DMS53 (cell line): ENCODE results near the gene ADH5.
A peak's percentile ranks its signal among the peaks of the same experiment; 100 is the strongest.
"Not testable (repeated sequence)": the region's sequence is repeated elsewhere in the genome, so short reads cannot be mapped to it uniquely, and the experiment has no call there.

Experiments
- DNase-seq: peaks from one replicate; lab custom pipeline; 2025; lab: John Stamatoyannopoulos, UW

ADH5 gene

DNA sequence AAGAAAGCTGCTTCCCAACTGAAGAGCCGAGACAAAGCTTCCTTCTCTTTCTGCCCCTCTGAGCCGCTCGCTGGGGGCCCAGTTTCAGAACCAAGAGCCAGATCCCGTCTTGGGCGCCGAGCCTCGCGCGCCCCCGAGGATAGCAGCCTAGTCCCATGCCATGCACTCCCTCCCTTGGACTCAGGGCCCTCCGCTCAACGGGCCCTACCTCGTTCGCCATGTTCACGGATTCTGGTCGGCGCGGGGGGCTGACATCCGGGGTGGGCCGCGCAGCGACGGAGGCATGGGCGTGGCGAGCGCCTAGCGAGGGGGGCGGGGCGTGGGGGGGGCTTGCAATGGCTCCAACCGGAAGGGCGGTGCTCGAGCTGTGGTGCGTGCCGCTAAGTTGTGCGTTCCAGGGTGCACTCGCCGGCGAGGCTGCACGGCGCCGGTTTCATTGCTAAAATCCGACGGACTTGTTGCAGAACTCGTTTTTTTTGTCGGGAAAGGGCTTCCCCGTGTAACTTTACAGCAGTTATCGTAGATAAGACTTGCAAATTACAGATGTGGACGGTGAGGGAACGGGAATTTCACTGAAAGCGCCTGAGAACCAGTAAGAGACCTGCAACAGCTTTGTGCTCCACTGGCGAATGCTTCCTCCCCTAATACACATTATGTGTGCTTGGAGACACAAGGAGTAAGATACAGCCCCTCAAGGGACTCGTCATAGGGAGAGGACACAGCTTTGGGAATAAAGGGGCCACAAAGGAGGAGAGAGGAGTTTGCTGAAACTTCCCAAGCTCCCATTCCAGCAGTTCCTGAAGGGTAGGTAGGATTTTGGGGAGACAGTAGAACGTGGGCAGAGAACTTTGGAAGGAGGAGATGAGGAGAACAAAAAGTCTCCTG lies at the start of gene ADH5:
TSS of gene ADH5 (minus strand) at position 308 of the 885 bp plus-strand sequence. CDS start at position 220, 88 bp downstream.
- peak; percentile 86 for DNase-seq

- DNase-seq = no peak
Observed at GRCh38 chr4:99136329-99136728, 47.7 kb upstream of the ADH5 start.

DNA sequence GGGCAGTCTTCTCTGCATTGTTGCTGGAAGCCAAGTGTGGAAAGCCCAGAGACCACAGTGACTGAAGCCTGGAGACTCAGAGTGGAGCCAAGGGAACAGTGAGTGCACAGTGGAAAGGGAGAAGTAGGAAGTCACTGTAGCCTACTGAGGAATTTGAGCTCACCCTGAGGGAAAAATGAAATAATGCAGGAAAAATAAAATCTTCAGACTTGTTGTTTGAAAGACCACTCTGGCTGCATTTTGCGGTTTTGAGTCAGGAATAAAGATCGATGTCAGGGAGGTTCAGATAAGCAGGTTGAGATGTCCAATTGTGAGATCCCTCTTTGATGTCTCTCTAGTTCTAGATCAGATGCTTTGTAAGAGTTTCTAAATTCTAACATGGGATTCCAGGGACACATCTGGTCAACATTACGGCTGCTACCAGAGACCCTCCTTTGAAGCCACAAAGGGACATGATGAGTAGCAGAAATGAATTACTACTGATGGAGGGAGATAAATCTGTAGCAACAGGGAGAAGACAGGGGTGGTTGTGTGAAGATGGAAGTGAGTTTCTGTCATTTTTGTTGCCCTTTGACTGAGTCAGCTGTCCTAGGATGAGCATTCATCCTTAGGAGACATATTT lies 47.1 kb upstream of the ADH5 start:
- DNase-seq = no peak

GRCh38 chr4:99134586-99134985 lies 46.0 kb upstream of the ADH5 start:
- DNase-seq = no peak

- no peak for DNase-seq
Observed at GRCh38 chr4:99131378-99131777, 42.8 kb upstream of the ADH5 start.

- DNase-seq = no peak
Observed at GRCh38 chr4:99126376-99126775, 37.8 kb upstream of the ADH5 start.

GRCh38 chr4:99121008-99121407 lies 32.4 kb upstream of the ADH5 start:
- no peak for DNase-seq

DNA sequence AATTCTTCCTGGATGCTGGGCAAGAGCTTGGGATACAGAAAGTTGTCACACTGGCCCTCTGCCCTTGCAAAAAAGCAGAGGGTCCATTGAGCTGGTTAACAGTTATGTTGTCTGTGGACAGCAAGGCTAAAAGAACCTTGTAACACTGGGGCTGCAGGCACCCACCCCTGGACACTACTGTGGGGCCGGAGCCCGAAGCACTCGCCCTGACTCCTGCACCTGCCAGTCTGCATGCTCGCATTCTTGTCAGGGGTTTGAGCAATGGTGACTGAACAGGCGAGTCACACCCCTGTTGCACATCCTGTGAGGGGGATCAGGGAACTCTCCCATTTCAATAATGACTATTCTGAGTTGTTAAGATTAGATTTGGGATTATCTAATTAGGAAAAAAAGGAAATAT lies 31.9 kb upstream of the ADH5 start:
- DNase-seq = no peak

DNA sequence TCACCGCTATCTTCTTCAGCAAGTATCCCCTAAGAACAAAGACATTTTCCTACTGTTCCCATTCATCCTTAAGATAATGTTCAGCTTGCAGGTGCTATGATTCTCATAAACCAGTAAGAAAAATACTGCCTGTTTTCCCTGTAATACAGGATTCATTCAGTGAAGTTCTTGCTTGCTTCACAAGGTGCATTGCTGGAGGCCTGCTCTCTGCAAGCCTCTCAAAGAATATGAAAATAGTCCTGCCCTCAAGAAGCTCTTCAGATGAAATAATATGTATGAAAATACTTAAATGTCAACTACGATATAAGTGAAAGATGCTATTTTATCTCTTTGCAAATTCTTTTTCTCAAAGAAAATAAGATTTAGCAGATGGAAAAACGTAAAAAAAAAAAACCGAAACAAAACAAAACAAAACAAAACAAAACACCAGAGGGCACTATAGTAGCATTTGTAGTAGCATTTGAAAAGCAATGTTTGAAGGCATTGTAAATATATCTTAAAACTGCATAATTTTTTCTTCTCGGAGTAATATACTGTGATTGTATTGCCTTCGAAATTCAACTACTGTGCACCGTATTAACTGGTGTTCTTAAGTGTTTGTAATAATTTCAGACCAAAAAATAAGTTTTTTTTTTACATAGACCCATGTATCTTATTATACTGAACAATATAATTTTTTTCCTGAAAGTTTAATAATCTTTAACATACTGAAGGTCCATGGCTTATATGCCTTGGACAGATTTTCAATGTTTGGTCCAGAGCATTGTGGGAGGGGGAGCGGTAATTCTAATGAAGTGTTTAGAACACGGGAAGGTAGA lies 29.5 kb upstream of the ADH5 start:
- DNase-seq = peak; percentile 48

- not testable (repeated sequence) for DNase-seq
Observed at GRCh38 chr4:99117122-99117841, 28.7 kb upstream of the ADH5 start.

- DNase-seq = not testable (repeated sequence)
Observed at GRCh38 chr4:99109286-99109685, 20.7 kb upstream of the ADH5 start.

DNA sequence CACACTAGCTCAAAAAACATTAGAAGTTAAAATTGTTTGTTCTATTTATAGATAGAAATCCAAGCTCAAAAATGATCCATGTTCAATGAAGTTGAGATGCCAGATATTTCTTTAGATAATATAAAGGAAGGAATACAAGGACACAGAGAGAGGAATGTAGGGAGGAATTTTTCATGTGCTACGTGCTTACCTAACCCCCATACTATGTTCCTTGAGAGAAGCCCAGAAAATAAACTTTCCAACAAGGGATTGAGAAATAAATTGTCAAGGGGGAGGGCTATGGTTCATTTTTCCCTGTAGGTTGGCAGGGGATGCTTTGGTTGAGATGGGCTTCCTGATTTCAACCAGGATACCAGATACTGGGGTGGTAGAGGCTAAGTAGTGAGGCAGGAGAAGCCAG lies 15.6 kb upstream of the ADH5 start:
- no peak for DNase-seq

DNA sequence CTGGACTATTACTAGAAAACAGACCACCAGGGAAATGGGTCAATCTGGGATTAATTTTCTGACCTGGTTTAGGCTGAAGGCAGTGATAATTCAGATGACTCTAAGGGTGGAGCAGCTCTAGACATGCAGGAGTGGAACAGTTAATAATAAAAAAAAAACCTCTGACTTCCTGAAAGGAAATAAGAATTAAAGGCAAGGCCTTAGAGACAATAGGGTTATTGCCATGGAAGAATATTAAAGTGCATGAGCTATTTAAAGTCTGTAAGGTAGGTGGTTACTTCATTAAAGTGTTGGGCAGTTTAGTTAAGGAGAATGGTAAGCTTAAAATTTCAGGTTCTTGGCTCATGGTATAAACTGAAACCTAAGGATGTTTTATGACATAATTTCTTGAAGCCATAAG lies 14.6 kb upstream of the ADH5 start:
- DNase-seq = no peak

GRCh38 chr4:99102634-99103033 lies 14.0 kb upstream of the ADH5 start:
- DNase-seq = no peak

DNA sequence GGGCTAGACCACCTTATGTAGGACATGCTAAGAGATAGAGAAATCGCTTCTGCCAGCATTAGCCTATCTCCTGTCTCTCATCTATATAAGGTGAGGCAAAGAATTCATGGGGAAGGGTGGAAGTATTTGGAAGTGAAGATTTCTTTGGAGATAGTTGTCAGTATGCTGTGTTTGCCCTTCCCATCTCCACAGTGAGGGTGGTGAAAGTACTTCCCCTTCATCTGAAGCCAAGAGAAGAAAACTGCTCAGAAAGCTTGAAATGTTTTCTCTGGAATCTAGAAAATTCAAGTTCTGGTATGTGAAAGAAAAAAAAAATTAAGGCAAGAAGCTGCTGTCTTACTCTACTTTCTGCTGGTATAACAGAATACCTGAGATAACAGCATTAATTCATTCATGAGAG lies 12.3 kb upstream of the ADH5 start:
- DNase-seq = no peak

DNA sequence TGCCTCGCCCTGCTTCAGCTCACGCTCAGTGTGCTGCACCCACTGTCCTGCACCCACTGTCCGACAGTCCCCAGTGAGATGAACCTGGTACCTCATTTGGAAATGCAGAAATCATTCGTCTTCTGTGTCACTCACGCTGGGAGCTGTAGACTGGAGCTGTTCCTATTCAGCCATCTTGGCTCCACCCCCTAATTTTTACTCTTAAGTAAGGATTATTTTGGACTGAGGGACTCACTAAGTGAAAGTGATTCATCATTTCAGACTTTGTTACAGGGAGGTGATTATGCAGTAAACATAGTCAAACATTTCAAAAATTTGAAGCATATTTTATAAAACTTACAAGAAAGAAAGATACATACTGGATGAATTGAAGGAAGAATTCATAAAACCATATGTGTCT lies 11.2 kb upstream of the ADH5 start:
- DNase-seq = peak; percentile 24

DNA sequence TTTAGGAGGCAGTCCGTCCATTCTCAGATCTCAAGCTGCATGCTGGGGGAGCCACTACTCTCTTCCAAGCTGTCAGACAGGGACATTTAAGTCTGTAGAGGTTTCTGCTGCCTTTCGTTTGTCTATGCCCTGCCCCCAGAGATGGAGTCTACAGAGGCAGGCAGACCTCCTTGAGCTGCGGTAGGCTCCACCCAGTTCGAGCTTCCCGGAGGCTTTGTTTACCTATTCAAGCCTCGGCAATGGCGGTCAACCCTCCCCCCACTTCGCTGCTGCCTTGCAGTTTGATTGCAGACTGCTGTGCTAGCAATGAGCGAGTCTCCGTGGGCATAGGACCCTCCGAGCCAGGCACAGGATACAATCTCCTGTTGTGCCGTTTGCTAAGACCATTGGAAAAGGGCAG lies 10.7 kb upstream of the ADH5 start:
- DNase-seq = peak; percentile 60

- not testable (repeated sequence) for DNase-seq
Observed at GRCh38 chr4:99091841-99092240, 3.3 kb upstream of the ADH5 start.

DNA sequence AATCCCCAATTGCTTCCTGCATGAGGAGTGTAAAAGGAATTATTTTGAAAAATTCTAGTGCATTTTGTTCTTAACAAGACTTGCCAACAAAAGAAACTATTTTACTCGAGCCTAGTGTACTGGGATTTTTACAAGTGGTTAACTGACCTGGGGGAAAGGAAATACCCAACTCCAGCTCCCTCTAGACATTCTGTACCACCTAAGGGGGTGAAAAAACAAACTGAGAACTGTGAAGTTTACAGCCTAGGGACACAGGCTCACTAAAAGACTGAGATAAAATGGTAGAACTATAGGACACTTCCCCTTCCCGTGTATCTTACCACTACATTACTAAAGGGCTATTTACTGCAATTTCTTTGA lies 2.6 kb upstream of the ADH5 start:
- DNase-seq = no peak

GRCh38 chr4:99090481-99091215 lies 2.1 kb upstream of the ADH5 start:
- DNase-seq = no peak

DNA sequence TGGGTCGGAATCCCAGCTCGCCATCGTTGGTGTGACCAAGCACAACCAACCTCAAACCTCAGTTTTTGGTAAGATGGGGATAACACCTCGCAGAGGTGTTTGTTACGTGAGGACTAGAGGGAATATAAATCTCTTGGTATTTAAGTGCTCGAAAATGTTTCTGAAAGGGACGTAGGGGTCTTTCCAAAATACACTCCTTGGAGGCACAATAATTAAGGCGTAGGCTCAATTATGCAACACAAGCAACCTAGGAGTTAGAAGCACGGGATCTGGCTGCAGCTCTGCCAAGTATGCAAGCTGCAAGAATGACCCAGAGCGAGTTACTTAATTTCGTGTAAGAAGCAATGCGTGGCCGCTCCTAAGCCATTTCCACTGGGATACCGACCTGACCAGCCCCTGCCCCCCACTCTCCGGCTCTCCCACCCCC lies 552 bp downstream of the ADH5 start:
- peak; percentile 55 for DNase-seq
